HepG2 (cell line): ENCODE data around the gene CHST12. TPM values are rescaled to one million over a fixed set of nuclear protein-coding genes. Genes with fewer than 3 reads are reported as not detected.

Source experiments
- ATAC-seq: fragments of 200-7000 bp; cut with Tn5 transposase; 3 replicates; pipeline ENCODE4 v1.9.1; 2020; ENCODE audit warnings: mild to moderate bottlenecking, moderate library complexity
- BruUV-seq: library from RNA; stranded (reverse); fragments of 400-500 nt; replicated peaks from 2 replicates; lab custom pipeline; 2021; lab: Mats Ljungman, UMichigan
- CTCF ChIA-PET: fragments of 300-600 bp; formaldehyde crosslinking; extraction: SDS; loops from one replicate; lab custom pipeline; 2021; ENCODE audit warnings: low total read pairs, inconsistent platforms, low intra/inter-chr PET ratio; lab: Yijun Ruan, JAX
- POLR2A ChIA-PET: fragments of 350-600 bp; sonication (Branson Sonifier 250); formaldehyde crosslinking; loops from one replicate; lab custom pipeline; 2020; ENCODE audit warnings: antibody characterized with exemption, inconsistent platforms; lab: Yijun Ruan, JAX
- DNase-seq: peaks from one replicate; pipeline ENCODE4 v3.0.0-alpha.2; 2015; ENCODE audit warnings: low spot score
- FAIRE-seq: peaks from 3 replicates; lab custom pipeline; 2011; peaks lifted over from hg19 to GRCh38; lab: Jason Lieb, UNC
- H2AFZ ChIP-seq: one replicate; pipeline ENCODE4 v1.6.1; 2011; ENCODE audit warnings: low read length, inconsistent platforms
- H3K27ac ChIP-seq: fragments of 300-600 bp; 3 replicates; pipeline ENCODE4 v1.8.0; 2011; ENCODE audit warnings: mixed run types, mild to moderate bottlenecking, mixed read lengths, low read length, inconsistent platforms; ENCODE audit not compliant: insufficient read depth; ENCODE audit errors: extremely low read length
- H3K27me3 ChIP-seq, 2 experiments: fragments of 200-600 bp in 1 of 2; 2 replicates in 1 of 2; 3 replicates in 1 of 2; pipeline versions ENCODE4 v1.6.0 to v1.8.0; 2011; ENCODE audit warnings: low read length in 2 of 2, mild to moderate bottlenecking in 2 of 2, moderate library complexity in 2 of 2, inconsistent platforms in 1 of 2; ENCODE audit not compliant: insufficient read depth in 2 of 2, control insufficient read depth in 1 of 2
- H3K36me3 ChIP-seq, 2 experiments: fragments of 200-600 bp in 1 of 2; replicated peaks in 1 of 2; 2 replicates in 1 of 2; 3 replicates in 1 of 2; pipeline versions ENCODE4 v1.5.1 to v1.8.0; 2011; ENCODE audit warnings: low read length in 2 of 2, inconsistent platforms in 1 of 2; ENCODE audit not compliant: insufficient read depth in 2 of 2, control insufficient read depth in 1 of 2
- H3K4me1 ChIP-seq: 2 replicates; pipeline ENCODE4 v1.5.1; 2012; ENCODE audit warnings: low read length, inconsistent platforms; ENCODE audit not compliant: insufficient read depth
- H3K4me2 ChIP-seq: 2 replicates; pipeline ENCODE4 v1.6.0; 2011; ENCODE audit warnings: low read depth, low read length, inconsistent platforms
- H3K4me3 ChIP-seq, 3 experiments: fragments of 200-600 bp in 1 of 3; sonication (generic), shearing (Covaris generic) in 1 of 3; replicated peaks in 1 of 3; 2 replicates each; pipeline ENCODE4 v1.5.1; 2011 to 2016; ENCODE audit warnings: low read length in 3 of 3, inconsistent platforms in 2 of 3, low read depth in 2 of 3, mild to moderate bottlenecking in 2 of 3, control low read depth in 1 of 3, mixed read lengths in 1 of 3; ENCODE audit not compliant: insufficient read depth in 1 of 3
- H3K79me2 ChIP-seq: one replicate; pipeline ENCODE4 v1.6.1; 2011; ENCODE audit warnings: low read length, inconsistent platforms; ENCODE audit not compliant: insufficient read depth
- H3K9ac ChIP-seq: 2 replicates; pipeline ENCODE4 v1.6.0; 2011; ENCODE audit warnings: mild to moderate bottlenecking, low read depth, low read length, inconsistent platforms; ENCODE audit not compliant: insufficient read depth
- H3K9me3 ChIP-seq: 2 replicates; pipeline ENCODE4 v1.5.1; 2012; ENCODE audit warnings: mild to moderate bottlenecking, low read length
- H4K20me1 ChIP-seq: 2 replicates; pipeline ENCODE4 v1.6.0; 2011; ENCODE audit warnings: inconsistent platforms, mild to moderate bottlenecking, low read length, moderate library complexity; ENCODE audit not compliant: insufficient read depth
- KDM4B ChIP-seq: sonication (generic); formaldehyde crosslinking; IDR thresholded peaks from 2 replicates; pipeline ENCODE4 v1.4.0; 2020; ENCODE audit warnings: missing genetic modification reagents
- MAFK ChIP-seq, 2 experiments: IDR thresholded peaks in 1 of 2; conservative IDR thresholded peaks in 1 of 2; 2 replicates each; pipeline ENCODE4 v1.6.1; 2011; ENCODE audit warnings: improper control_type of control experiment in 2 of 2, low read length in 2 of 2
- MIER2 ChIP-seq: IDR thresholded peaks from 2 replicates; pipeline ENCODE4 v1.6.1; 2016; ENCODE audit warnings: missing biosample characterization, missing genetic modification reagents
- ONECUT2 ChIP-seq: sonication (generic); formaldehyde crosslinking; IDR thresholded peaks from 2 replicates; pipeline ENCODE4 v1.4.0; 2020; ENCODE audit warnings: missing genetic modification reagents
- POLR2AphosphoS5 ChIP-seq: IDR thresholded peaks from 2 replicates; pipeline ENCODE4 v1.6.1; 2012; ENCODE audit warnings: low read depth, low read length
- SRSF1 ChIP-seq: fragments of 200-400 bp; formaldehyde crosslinking; optimal IDR thresholded peaks from 2 replicates; pipeline ENCODE3; 2017; ENCODE audit warnings: mild to moderate bottlenecking, low read depth, low read length, moderate library complexity
- TCF7 ChIP-seq: sonication (generic); IDR thresholded peaks from 2 replicates; pipeline ENCODE4 v1.6.1; 2016; ENCODE audit warnings: antibody characterized with exemption, low read depth
- ZNF296 ChIP-seq: sonication (generic); formaldehyde crosslinking; conservative IDR thresholded peaks from 2 replicates; pipeline ENCODE4 v1.5.0; 2020; ENCODE audit warnings: mild to moderate bottlenecking, missing genetic modification reagents
- ZNF577 ChIP-seq: sonication (generic); formaldehyde crosslinking; IDR thresholded peaks from 2 replicates; pipeline ENCODE4 v1.4.0; 2020; ENCODE audit warnings: mild to moderate bottlenecking, low read depth, missing genetic modification reagents, borderline replicate concordance
- ZSCAN25 ChIP-seq: sonication (generic); formaldehyde crosslinking; IDR thresholded peaks from 2 replicates; pipeline ENCODE4 v1.8.0; 2022; ENCODE audit warnings: mild to moderate bottlenecking, missing genetic modification reagents
- WGBS: methylation state at CpG from one replicate; pipeline ENCODE4 v1.1.6; 2017; ENCODE audit warnings: low lambda C conversion rate; 5-methylcytosine and 5-hydroxymethylcytosine counted together
- in situ Hi-C: cut with HindIII; loops from 2 replicates; pipeline ENCODE4 v1.10.0; 2017; ENCODE audit warnings: low pct_unique_long_range_greater_than_20kb; ENCODE audit not compliant: extremely low pct_ligation_motif_present
- intact Hi-C: fragments of 100-400 bp; cut with micrococcal nuclease; formaldehyde crosslinking; loops from one replicate; pipeline ENCODE4 v1.10.0; 2022; ENCODE audit not compliant: unreplicated experiment
- polyA plus RNA-seq, 8 experiments: library from polyadenylated mRNA; depleted of rRNA in 3 of 8; stranded (reverse) in 7 of 8; unstranded in 1 of 8; fragments of >200 nt; fragmentation: Illumina TruSeq in 4 of 8; extraction: Trizol in 4 of 8; gene quantifications; 2 replicates each; pipeline versions ENCODE4 v1.2.1 to v1.2.3, GENCODE V29; 2011 to 2016; ENCODE audit warnings: low read depth in 4 of 8, missing spikeins in 1 of 8, mixed read lengths in 1 of 8; ENCODE audit not compliant: insufficient read depth in 1 of 8
- total RNA-seq, 5 experiments: library from RNA; depleted of rRNA; stranded (reverse); fragments of >200 nt; fragmentation: Illumina TruSeq; extraction: Trizol; gene quantifications; 2 replicates each; pipeline ENCODE4 v1.2.3, GENCODE V29; 2016; ENCODE audit warnings: low read depth in 1 of 5
- TF ChIP-seq, protein P1 (sequence below): fragments of 450-650 bp; IDR thresholded peaks from 2 replicates; pipeline ENCODE4 v1.6.1; 2017; ENCODE audit warnings: mild to moderate bottlenecking
- TF ChIP-seq, protein P2 (sequence below): sonication (generic); formaldehyde crosslinking; conservative IDR thresholded peaks from 2 replicates; pipeline ENCODE4 v1.5.0; 2020; ENCODE audit warnings: missing genetic modification reagents
- TF ChIP-seq, protein P3 (sequence below): sonication (generic); formaldehyde crosslinking; IDR thresholded peaks from 2 replicates; pipeline ENCODE4 v1.4.0; 2020; ENCODE audit warnings: mild to moderate bottlenecking, missing genetic modification reagents
- TF ChIP-seq, protein P4 (sequence below): sonication (generic); formaldehyde crosslinking; IDR thresholded peaks from 2 replicates; pipeline ENCODE4 v1.9.0; 2022; ENCODE audit warnings: low read depth, missing genetic modification reagents
- TF ChIP-seq, protein P5 (sequence below): sonication (generic); formaldehyde crosslinking; IDR thresholded peaks from 2 replicates; pipeline ENCODE4 v1.8.1; 2023; ENCODE audit warnings: mild to moderate bottlenecking, missing genetic modification reagents

Gene CHST12
- total and polyA plus RNA-seq, 2 of the 13 experiments (the other 11 are each of a cell fraction or from before 2014, with no cell fraction given), result 6.4 to 15.8 TPM

DNA sequence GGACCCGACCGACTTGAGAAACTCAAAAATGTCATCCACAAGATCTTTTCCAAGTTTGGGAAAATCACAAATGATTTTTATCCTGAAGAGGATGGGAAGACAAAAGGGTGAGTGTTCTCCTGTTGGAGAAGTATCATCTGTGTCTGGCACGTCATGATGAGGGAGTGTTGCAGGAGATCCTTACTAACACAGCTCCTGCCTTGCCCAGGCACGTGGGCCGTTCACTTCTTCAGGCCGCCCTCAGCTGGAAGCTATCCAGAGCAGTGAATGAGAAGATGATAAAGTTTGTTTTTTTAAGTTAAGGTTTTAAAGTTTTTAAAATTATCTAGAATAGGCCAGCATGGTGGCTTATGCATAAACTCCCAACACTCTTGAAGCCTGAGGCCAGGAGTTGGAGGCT is 42.6 kb upstream of the CHST12 start:
- FAIRE-seq (no peak), ATAC-seq (no peak), DNase-seq (no peak)
- Histone ChIP-seq H4K20me1 (peaks cover 47% of the 10 kb centered on the region), H3K27ac (no peak overlapping the region), H3K4me1 (peaks cover 43% of the 10 kb centered on the region), H3K9me3 (no peaks in the 10 kb centered on the region), H3K4me3 (no peak overlapping the region), H2AFZ (no peak overlapping the region), H3K9ac (no peak overlapping the region), H3K36me3 (peaks cover 31 to 78% of the 10 kb centered on the region in 2 experiments), H3K79me2 (peaks cover 59% of the 10 kb centered on the region), H3K27me3 (no peaks in the 10 kb centered on the region; a peak in 1 of 5 replicates), H3K4me2 (no peak overlapping the region)
- ChIA-PET CTCF (no interaction called here), POLR2A (interaction anchor here (1.1 kb wide), 1 partner anchor 23 kb away, joined by 3 read pairs; no protein-coding TSS in a partner anchor)
- intact Hi-C loops, result loop anchor here (5.0 kb wide), 1 partner anchor 37 kb away; no protein-coding TSS in a partner anchor
- no TSS peak for BruUV-seq
- WGBS, result 84% methylated on average over 6 of the region's 6 CpGs
- in situ Hi-C loops, result no loop called here
- TF ChIP-seq ZNF296 (CRISPR knock-in tag) (no peak), ZNF577 (CRISPR knock-in tag) (no peak), MIER2 (CRISPR knock-in tag) (no peak), ONECUT2 (CRISPR knock-in tag) (no peak), MAFK (conservative IDR thresholded peaks at IDR 0.05 in 1 of 2, IDR thresholded peaks at IDR 0.05 in 1 of 2; ENCODE audit: low read length in 2 of 2) (no peak), TCF7 (no peak), KDM4B (CRISPR knock-in tag) (no peak), ZSCAN25 (CRISPR knock-in tag) (no peak), POLR2AphosphoS5 (no peak), SRSF1 (no peak)
- TF ChIP-seq, protein P1, sequence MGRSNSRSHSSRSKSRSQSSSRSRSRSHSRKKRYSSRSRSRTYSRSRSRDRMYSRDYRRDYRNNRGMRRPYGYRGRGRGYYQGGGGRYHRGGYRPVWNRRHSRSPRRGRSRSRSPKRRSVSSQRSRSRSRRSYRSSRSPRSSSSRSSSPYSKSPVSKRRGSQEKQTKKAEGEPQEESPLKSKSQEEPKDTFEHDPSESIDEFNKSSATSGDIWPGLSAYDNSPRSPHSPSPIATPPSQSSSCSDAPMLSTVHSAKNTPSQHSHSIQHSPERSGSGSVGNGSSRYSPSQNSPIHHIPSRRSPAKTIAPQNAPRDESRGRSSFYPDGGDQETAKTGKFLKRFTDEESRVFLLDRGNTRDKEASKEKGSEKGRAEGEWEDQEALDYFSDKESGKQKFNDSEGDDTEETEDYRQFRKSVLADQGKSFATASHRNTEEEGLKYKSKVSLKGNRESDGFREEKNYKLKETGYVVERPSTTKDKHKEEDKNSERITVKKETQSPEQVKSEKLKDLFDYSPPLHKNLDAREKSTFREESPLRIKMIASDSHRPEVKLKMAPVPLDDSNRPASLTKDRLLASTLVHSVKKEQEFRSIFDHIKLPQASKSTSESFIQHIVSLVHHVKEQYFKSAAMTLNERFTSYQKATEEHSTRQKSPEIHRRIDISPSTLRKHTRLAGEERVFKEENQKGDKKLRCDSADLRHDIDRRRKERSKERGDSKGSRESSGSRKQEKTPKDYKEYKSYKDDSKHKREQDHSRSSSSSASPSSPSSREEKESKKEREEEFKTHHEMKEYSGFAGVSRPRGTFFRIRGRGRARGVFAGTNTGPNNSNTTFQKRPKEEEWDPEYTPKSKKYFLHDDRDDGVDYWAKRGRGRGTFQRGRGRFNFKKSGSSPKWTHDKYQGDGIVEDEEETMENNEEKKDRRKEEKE, result no peak
- TF ChIP-seq, protein P2, sequence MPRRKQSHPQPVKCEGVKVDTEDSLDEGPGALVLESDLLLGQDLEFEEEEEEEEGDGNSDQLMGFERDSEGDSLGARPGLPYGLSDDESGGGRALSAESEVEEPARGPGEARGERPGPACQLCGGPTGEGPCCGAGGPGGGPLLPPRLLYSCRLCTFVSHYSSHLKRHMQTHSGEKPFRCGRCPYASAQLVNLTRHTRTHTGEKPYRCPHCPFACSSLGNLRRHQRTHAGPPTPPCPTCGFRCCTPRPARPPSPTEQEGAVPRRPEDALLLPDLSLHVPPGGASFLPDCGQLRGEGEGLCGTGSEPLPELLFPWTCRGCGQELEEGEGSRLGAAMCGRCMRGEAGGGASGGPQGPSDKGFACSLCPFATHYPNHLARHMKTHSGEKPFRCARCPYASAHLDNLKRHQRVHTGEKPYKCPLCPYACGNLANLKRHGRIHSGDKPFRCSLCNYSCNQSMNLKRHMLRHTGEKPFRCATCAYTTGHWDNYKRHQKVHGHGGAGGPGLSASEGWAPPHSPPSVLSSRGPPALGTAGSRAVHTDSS, result no peak
- TF ChIP-seq, protein P3, sequence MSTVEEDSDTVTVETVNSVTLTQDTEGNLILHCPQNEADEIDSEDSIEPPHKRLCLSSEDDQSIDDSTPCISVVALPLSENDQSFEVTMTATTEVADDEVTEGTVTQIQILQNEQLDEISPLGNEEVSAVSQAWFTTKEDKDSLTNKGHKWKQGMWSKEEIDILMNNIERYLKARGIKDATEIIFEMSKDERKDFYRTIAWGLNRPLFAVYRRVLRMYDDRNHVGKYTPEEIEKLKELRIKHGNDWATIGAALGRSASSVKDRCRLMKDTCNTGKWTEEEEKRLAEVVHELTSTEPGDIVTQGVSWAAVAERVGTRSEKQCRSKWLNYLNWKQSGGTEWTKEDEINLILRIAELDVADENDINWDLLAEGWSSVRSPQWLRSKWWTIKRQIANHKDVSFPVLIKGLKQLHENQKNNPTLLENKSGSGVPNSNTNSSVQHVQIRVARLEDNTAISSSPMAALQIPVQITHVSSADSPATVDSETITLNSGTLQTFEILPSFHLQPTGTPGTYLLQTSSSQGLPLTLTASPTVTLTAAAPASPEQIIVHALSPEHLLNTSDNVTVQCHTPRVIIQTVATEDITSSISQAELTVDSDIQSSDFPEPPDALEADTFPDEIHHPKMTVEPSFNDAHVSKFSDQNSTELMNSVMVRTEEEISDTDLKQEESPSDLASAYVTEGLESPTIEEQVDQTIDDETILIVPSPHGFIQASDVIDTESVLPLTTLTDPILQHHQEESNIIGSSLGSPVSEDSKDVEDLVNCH (CRISPR knock-in tag), result no peak
- TF ChIP-seq, protein P4, sequence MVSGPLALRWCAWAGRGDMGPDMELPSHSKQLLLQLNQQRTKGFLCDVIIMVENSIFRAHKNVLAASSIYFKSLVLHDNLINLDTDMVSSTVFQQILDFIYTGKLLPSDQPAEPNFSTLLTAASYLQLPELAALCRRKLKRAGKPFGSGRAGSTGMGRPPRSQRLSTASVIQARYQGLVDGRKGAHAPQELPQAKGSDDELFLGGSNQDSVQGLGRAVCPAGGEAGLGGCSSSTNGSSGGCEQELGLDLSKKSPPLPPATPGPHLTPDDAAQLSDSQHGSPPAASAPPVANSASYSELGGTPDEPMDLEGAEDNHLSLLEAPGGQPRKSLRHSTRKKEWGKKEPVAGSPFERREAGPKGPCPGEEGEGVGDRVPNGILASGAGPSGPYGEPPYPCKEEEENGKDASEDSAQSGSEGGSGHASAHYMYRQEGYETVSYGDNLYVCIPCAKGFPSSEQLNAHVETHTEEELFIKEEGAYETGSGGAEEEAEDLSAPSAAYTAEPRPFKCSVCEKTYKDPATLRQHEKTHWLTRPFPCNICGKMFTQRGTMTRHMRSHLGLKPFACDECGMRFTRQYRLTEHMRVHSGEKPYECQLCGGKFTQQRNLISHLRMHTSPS, result no peak
- TF ChIP-seq, protein P5, sequence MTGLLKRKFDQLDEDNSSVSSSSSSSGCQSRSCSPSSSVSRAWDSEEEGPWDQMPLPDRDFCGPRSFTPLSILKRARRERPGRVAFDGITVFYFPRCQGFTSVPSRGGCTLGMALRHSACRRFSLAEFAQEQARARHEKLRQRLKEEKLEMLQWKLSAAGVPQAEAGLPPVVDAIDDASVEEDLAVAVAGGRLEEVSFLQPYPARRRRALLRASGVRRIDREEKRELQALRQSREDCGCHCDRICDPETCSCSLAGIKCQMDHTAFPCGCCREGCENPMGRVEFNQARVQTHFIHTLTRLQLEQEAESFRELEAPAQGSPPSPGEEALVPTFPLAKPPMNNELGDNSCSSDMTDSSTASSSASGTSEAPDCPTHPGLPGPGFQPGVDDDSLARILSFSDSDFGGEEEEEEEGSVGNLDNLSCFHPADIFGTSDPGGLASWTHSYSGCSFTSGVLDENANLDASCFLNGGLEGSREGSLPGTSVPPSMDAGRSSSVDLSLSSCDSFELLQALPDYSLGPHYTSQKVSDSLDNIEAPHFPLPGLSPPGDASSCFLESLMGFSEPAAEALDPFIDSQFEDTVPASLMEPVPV (CRISPR knock-in tag), result no peak
